Endothelial cell of umbilical vein (primary cell): ENCODE results near the gene CD101. TPM values are rescaled to one million over a fixed set of nuclear protein-coding genes. Genes with fewer than 3 reads are reported as not detected.

Source experiments
- BruUV-seq: library from RNA; stranded (reverse); fragments of 400-500 nt; replicated peaks from 2 replicates; lab custom pipeline; 2021; lab: Mats Ljungman, UMichigan
- CTCF ChIA-PET: fragments of 300-600, 350-600 bp; sonication (Branson Sonifier 250); formaldehyde crosslinking; loops from one replicate; lab custom pipeline; 2021; ENCODE audit warnings: antibody characterized with exemption, inconsistent platforms; lab: Charles Lee
- POLR2A ChIA-PET: fragments of 300-600, 350-600 bp; sonication (Branson Sonifier 250); formaldehyde crosslinking; loops from one replicate; lab custom pipeline; 2021; ENCODE audit warnings: antibody characterized with exemption, inconsistent platforms; lab: Charles Lee
- DNase-seq: peaks from one replicate; pipeline ENCODE4 v3.0.0-alpha.2; 2011; ENCODE audit warnings: low read depth, low spot score
- FAIRE-seq: peaks from 2 replicates; lab custom pipeline; 2011; peaks lifted over from hg19 to GRCh38; lab: Jason Lieb, UNC
- H2AFZ ChIP-seq: 2 replicates; pipeline ENCODE4 v1.6.0; 2012; ENCODE audit warnings: low read depth, low read length, control low read depth, inconsistent platforms
- H3K27ac ChIP-seq: 2 replicates; pipeline ENCODE4 v1.5.1; 2011; ENCODE audit warnings: low read depth, mild to moderate bottlenecking, control low read depth, low read length, moderate library complexity; ENCODE audit not compliant: insufficient read depth
- H3K27me3 ChIP-seq, 2 experiments: 2 replicates each; pipeline versions ENCODE4 v1.6.0 to v1.6.1; 2011; ENCODE audit warnings: low read length in 2 of 2, mixed read lengths in 1 of 2; ENCODE audit not compliant: control insufficient read depth in 2 of 2, insufficient read depth in 2 of 2
- H3K36me3 ChIP-seq, 2 experiments: 2 replicates in 1 of 2; 3 replicates in 1 of 2; pipeline ENCODE4 v1.5.1; 2011; ENCODE audit warnings: low read length in 2 of 2, mild to moderate bottlenecking in 1 of 2, moderate library complexity in 1 of 2; ENCODE audit not compliant: control insufficient read depth in 2 of 2, insufficient read depth in 2 of 2; ENCODE audit errors: extremely low read depth in 1 of 2
- H3K4me1 ChIP-seq: 3 replicates; pipeline ENCODE4 v1.5.1; 2011; ENCODE audit warnings: mild to moderate bottlenecking, low read length; ENCODE audit not compliant: control insufficient read depth, insufficient read depth; ENCODE audit errors: extremely low read depth
- H3K4me2 ChIP-seq: 2 replicates; pipeline ENCODE4 v1.6.1; 2011; ENCODE audit warnings: low read length, control low read depth, mixed read lengths; ENCODE audit not compliant: insufficient read depth
- H3K4me3 ChIP-seq, 3 experiments: fragments of 200-600 bp in 1 of 3; sonication (generic), shearing (Covaris generic) in 1 of 3; replicated peaks in 1 of 3; 2 replicates each; pipeline ENCODE4 v1.5.1; 2011 to 2016; ENCODE audit warnings: control low read depth in 3 of 3, low read length in 3 of 3, mild to moderate bottlenecking in 2 of 3, inconsistent platforms in 1 of 3, low read depth in 1 of 3, moderate library complexity in 1 of 3; ENCODE audit not compliant: insufficient read depth in 1 of 3
- H3K79me2 ChIP-seq: 2 replicates; pipeline ENCODE4 v1.6.0; 2012; ENCODE audit warnings: low read length, inconsistent platforms; ENCODE audit not compliant: control insufficient read depth, insufficient read depth
- H3K9ac ChIP-seq: replicated peaks from 2 replicates; pipeline ENCODE3; 2011; ENCODE audit warnings: low read length, control low read depth; ENCODE audit not compliant: insufficient read depth; ENCODE audit errors: extremely low read depth
- H3K9me1 ChIP-seq: replicated peaks from 3 replicates; pipeline ENCODE4 v1.6.0; 2011; ENCODE audit warnings: mild to moderate bottlenecking, low read length; ENCODE audit not compliant: control insufficient read depth, insufficient read depth; ENCODE audit errors: extremely low read depth
- H3K9me3 ChIP-seq: replicated peaks from 2 replicates; pipeline ENCODE4 v1.5.1; 2012; ENCODE audit warnings: low read length, inconsistent platforms; ENCODE audit not compliant: control insufficient read depth, insufficient read depth
- H4K20me1 ChIP-seq: replicated peaks from 2 replicates; pipeline ENCODE3; 2011; ENCODE audit warnings: mild to moderate bottlenecking, low read length; ENCODE audit not compliant: control insufficient read depth, insufficient read depth; ENCODE audit errors: extremely low read depth
- CTCF ChIP-seq, 2 donors: IDR thresholded peaks; 1 replicate in 1 of 2; 2 replicates in 1 of 2; pipeline ENCODE4 v1.5.1; 2011; ENCODE audit warnings: low read length in 2 of 2, mild to moderate bottlenecking in 2 of 2, moderate library complexity in 2 of 2, control low read depth in 1 of 2, inconsistent platforms in 1 of 2, low read depth in 1 of 2; ENCODE audit not compliant: insufficient read depth in 1 of 2; ENCODE audit errors: extremely low read depth in 1 of 2
- EZH2 ChIP-seq: IDR thresholded peaks from 2 replicates; pipeline ENCODE4 v1.6.1; 2012; ENCODE audit warnings: borderline replicate concordance, low read depth, mild to moderate bottlenecking, moderate library complexity, low read length, inconsistent platforms; ENCODE audit not compliant: severe bottlenecking
- FOS ChIP-seq: IDR thresholded peaks from 2 replicates; pipeline ENCODE4 v1.6.1; 2011; ENCODE audit warnings: mild to moderate bottlenecking, low read length, moderate library complexity, borderline replicate concordance; ENCODE audit not compliant: insufficient read depth
- GATA2 ChIP-seq: IDR thresholded peaks from 2 replicates; pipeline ENCODE4 v1.7.0; 2011; ENCODE audit warnings: low read depth, mild to moderate bottlenecking, moderate library complexity, mixed read lengths, low read length; ENCODE audit not compliant: insufficient read length, insufficient read depth
- JUN ChIP-seq: IDR thresholded peaks from 2 replicates; pipeline ENCODE4 v1.6.1; 2011; ENCODE audit warnings: borderline replicate concordance, low read depth; ENCODE audit not compliant: insufficient read length, insufficient read depth
- MAX ChIP-seq: IDR thresholded peaks from 2 replicates; pipeline ENCODE4 v1.6.1; 2011; ENCODE audit not compliant: insufficient read depth, insufficient read length
- MYC ChIP-seq: IDR thresholded peaks from one replicate; pipeline ENCODE4 v1.6.1; 2011; ENCODE audit warnings: mild to moderate bottlenecking, low read depth, low read length
- POLR2A ChIP-seq: IDR thresholded peaks from 2 replicates; pipeline ENCODE4 v1.6.1; 2012; ENCODE audit warnings: low read depth, mild to moderate bottlenecking, control low read depth, low read length
- POLR2AphosphoS5 ChIP-seq: IDR thresholded peaks from 2 replicates; pipeline ENCODE4 v1.6.1; 2012; ENCODE audit warnings: low read depth, mild to moderate bottlenecking, control low read depth, low read length, moderate library complexity; ENCODE audit not compliant: insufficient read depth
- dilution Hi-C: fragments of 300-500 bp; cut with MboI; formaldehyde crosslinking; loops from one replicate; pipeline ENCODE4 v1.15.0; 2019; ENCODE audit warnings: low sequenced_read_pairs; ENCODE audit not compliant: extremely low pct_ligation_motif_present
- intact Hi-C: fragments of 100-400 bp; cut with micrococcal nuclease; formaldehyde crosslinking; loops from one replicate; pipeline ENCODE4 v1.10.0; 2022
- polyA plus RNA-seq, 4 experiments: library from polyadenylated mRNA; depleted of rRNA in 3 of 4; stranded (reverse) in 3 of 4; unstranded in 1 of 4; fragments of >200 nt; gene quantifications; 2 replicates each; pipeline versions ENCODE4 v1.2.1 to v1.2.3, GENCODE V29; 2011 to 2012; ENCODE audit warnings: missing spikeins in 1 of 4
- total RNA-seq: library from RNA; stranded (reverse); gene quantifications from 2 replicates; pipeline ENCODE4 v1.2.3, GENCODE V29; 2021

CD101 gene
- total and polyA plus RNA-seq, 2 donors (not counting 3 experiments of a cell fraction or from before 2014, with no cell fraction given) = 0.04 to 0.97 TPM

GRCh38 chr1:117045644-117046043 lies 44.1 kb downstream of the CD101 start:
- intact Hi-C loops (no loop called here), dilution Hi-C loops (no loop called here)
- no peak overlapping the region for H2AFZ ChIP-seq
- H3K4me3 ChIP-seq = no peak overlapping the region
- POLR2A ChIA-PET = no interaction called here
- H3K9me1 ChIP-seq = no peaks in the 10 kb centered on the region
- no peak overlapping the region for H3K4me2 ChIP-seq
- BruUV-seq = no TSS peak
- H4K20me1 ChIP-seq = no peaks in the 10 kb centered on the region
- FAIRE-seq (no peak), DNase-seq (peak; percentile 64)
- no peaks in the 10 kb centered on the region for H3K36me3 ChIP-seq
- H3K79me2 ChIP-seq = no peaks in the 10 kb centered on the region
- H3K27ac ChIP-seq = no peak overlapping the region
- no peaks in the 10 kb centered on the region for H3K9me3 ChIP-seq
- CTCF ChIA-PET = interaction anchor here (0.8 to 2.8 kb wide), 3 partner anchors 12 to 308 kb away, joined by 3 to 6 read pairs (median 6); partner anchors contain the start of gene TTF2
- H3K27me3 ChIP-seq = peaks cover 0 to 2% of the 10 kb centered on the region in 2 experiments
- H3K4me1 ChIP-seq = no peaks in the 10 kb centered on the region
- no peak overlapping the region for H3K9ac ChIP-seq
- TF ChIP-seq EZH2 (no peak), MAX (no peak), GATA2 (no peak), CTCF (IDR thresholded peaks at IDR 0.05; ENCODE audit: extremely low read depth in 1 of 2, insufficient read depth in 1 of 2, low read depth in 1 of 2, low read length in 2 of 2) (no peak), POLR2AphosphoS5 (no peak), JUN (no peak), POLR2A (no peak), MYC (no peak), FOS (no peak)
